VCaP (cell line): ENCODE measurements around the gene VSIR.

Experiments
- H3K27ac ChIP-seq: fragments of 450-650 bp; 2 replicates; pipeline ENCODE4 v1.5.1; 2017
- CTCF ChIP-seq: fragments of 450-650 bp; conservative IDR thresholded peaks from 2 replicates; pipeline ENCODE4 v1.5.1; 2017; ENCODE audit warnings: mild to moderate bottlenecking, moderate library complexity

VSIR gene

GRCh38 chr10:71805776-71806703 is 32.7 kb upstream of the VSIR start:
- H3K27ac ChIP-seq: no peak overlapping the region
- TF ChIP-seq CTCF: no peak

- H3K27ac ChIP-seq: no peak overlapping the region
- no peak for TF ChIP-seq CTCF
Observed at GRCh38 chr10:71804077-71804476, 30.8 kb upstream of the VSIR start.

GRCh38 chr10:71802715-71803488 is 29.6 kb upstream of the VSIR start:
- no peak overlapping the region for H3K27ac ChIP-seq
- no peak for TF ChIP-seq CTCF

DNA sequence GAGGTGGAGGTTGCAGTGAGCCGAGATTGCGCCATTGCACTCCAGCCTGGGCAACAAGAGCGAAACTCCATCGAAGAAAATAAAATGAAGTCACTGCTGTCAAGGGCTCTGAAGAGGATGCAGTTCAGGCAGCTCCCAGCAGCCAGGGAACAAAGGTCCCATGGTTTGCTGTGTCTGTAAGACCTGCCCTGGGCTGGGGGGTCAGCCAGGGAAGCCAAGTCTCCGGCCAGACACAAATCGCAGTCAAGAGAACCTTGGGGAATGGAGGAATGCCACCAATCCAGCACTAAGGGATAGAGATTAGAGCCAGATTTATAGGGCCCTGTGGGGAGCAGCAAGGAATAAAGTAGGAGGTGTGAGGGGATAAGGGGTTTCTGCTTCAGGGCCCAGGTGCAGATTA is 28.9 kb upstream of the VSIR start:
- no peak overlapping the region for H3K27ac ChIP-seq
- TF ChIP-seq CTCF: no peak

DNA sequence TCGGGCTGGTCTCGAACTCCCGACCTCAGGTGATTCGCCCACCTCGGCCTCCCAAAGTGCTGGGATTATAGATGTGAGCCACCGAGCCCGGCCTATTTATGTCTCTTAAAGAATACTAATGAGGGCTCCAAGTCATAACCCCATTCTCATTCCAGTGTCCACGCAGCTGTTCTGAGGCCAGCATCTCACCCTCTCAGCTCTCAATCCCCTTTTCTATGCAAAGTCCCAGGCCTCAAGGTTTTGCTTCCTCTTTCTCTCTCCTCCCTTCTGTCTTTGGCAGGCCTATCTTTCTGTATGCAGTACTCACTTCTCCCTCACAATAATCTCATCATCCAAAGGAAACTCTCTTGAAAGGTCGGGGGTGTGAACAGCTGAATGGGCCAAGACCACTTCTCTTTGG is 28.0 kb upstream of the VSIR start:
- no peak overlapping the region for H3K27ac ChIP-seq
- no peak for TF ChIP-seq CTCF

DNA sequence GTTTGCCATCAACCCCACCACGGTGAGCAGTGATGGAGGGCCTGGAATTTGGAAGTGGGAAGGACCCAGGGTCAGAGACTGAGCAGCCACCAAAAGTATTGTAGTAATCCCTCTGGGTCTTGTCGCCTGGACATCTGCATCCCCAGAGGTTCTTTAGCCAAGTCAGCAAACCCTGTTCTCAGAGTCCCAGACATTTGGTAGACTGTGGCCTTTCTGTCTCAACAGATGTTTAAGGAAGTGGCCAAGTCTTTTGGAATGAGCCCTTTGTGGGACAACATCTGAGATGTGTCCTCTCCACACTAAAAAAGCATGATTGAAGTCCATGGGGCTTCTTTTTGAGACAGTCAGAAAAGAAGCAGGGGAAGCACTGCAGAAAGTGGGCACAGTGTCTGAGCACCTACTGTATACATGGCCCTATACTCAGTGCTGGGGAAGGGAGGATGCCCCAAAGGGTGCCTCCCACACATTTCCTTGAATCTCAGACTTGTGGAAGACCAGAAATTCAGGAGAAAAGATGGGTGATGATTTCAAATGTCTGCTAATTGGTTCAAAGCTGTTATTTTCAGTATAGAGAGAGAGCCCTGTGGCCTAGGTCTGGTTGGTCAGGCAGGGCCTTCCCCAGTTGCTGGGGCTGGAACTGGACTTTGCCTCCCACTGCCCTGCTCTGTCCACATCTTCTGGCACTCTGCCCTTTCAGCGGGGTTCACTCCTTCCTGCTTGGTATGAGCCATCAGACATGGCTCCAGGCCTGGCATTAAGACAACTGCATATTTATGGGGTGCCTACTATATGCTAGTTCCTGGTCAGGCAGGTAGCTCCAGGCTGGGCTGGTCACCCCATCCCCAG is 26.5 kb upstream of the VSIR start:
- TF ChIP-seq CTCF: no peak
- H3K27ac ChIP-seq: no peak overlapping the region

GRCh38 chr10:71799112-71799511 is 25.8 kb upstream of the VSIR start:
- no peak overlapping the region for H3K27ac ChIP-seq
- TF ChIP-seq CTCF: no peak
